ENCODE data around the gene IARS2.

DNA sequence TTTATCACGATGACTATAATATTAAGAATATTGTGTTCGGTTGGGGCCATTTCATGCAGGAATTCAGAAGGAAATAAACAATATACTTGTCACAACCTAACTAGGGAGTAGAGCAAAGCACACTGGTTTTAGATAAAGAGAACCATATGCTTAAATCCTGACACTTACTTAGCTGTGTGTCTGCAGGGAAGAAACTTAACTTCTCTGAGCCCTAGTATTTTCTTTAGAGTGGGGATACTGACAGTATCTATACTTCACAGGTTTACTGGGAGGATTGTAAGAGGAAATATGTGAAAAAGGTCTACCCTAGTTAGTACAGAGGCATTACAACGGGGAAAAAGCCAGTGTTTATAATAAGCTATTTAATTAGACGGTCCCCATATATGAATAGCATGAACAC, 72.9 kb downstream of the IARS2 start:
- TF ChIP-seq, protein P1, sequence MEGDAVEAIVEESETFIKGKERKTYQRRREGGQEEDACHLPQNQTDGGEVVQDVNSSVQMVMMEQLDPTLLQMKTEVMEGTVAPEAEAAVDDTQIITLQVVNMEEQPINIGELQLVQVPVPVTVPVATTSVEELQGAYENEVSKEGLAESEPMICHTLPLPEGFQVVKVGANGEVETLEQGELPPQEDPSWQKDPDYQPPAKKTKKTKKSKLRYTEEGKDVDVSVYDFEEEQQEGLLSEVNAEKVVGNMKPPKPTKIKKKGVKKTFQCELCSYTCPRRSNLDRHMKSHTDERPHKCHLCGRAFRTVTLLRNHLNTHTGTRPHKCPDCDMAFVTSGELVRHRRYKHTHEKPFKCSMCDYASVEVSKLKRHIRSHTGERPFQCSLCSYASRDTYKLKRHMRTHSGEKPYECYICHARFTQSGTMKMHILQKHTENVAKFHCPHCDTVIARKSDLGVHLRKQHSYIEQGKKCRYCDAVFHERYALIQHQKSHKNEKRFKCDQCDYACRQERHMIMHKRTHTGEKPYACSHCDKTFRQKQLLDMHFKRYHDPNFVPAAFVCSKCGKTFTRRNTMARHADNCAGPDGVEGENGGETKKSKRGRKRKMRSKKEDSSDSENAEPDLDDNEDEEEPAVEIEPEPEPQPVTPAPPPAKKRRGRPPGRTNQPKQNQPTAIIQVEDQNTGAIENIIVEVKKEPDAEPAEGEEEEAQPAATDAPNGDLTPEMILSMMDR (IDR thresholded peaks at IDR 0.05) = no peak
- TF ChIP-seq TCF7 (CRISPR knock-in tag; IDR thresholded peaks at IDR 0.05; ENCODE audit: low read depth) (no peak), SP1 (CRISPR knock-in tag; conservative IDR thresholded peaks at IDR 0.05) (no peak), ELF4 (CRISPR knock-in tag; IDR thresholded peaks at IDR 0.05; ENCODE audit: low read depth) (no peak), NR2C2 (CRISPR knock-in tag; IDR thresholded peaks at IDR 0.05) (no peak), RORB (CRISPR knock-in tag; IDR thresholded peaks at IDR 0.05) (no peak), IRF2 (CRISPR knock-in tag; IDR thresholded peaks at IDR 0.05; ENCODE audit: borderline replicate concordance, low read depth) (no peak), CREB1 (CRISPR knock-in tag; IDR thresholded peaks at IDR 0.05) (no peak), NR1H2 (CRISPR knock-in tag; IDR thresholded peaks at IDR 0.05) (no peak)
- TF ChIP-seq, protein P2, sequence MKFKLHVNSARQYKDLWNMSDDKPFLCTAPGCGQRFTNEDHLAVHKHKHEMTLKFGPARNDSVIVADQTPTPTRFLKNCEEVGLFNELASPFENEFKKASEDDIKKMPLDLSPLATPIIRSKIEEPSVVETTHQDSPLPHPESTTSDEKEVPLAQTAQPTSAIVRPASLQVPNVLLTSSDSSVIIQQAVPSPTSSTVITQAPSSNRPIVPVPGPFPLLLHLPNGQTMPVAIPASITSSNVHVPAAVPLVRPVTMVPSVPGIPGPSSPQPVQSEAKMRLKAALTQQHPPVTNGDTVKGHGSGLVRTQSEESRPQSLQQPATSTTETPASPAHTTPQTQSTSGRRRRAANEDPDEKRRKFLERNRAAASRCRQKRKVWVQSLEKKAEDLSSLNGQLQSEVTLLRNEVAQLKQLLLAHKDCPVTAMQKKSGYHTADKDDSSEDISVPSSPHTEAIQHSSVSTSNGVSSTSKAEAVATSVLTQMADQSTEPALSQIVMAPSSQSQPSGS (CRISPR knock-in tag; IDR thresholded peaks at IDR 0.05; ENCODE audit: borderline replicate concordance, low read depth) = no peak
- TF ChIP-seq, protein P3, sequence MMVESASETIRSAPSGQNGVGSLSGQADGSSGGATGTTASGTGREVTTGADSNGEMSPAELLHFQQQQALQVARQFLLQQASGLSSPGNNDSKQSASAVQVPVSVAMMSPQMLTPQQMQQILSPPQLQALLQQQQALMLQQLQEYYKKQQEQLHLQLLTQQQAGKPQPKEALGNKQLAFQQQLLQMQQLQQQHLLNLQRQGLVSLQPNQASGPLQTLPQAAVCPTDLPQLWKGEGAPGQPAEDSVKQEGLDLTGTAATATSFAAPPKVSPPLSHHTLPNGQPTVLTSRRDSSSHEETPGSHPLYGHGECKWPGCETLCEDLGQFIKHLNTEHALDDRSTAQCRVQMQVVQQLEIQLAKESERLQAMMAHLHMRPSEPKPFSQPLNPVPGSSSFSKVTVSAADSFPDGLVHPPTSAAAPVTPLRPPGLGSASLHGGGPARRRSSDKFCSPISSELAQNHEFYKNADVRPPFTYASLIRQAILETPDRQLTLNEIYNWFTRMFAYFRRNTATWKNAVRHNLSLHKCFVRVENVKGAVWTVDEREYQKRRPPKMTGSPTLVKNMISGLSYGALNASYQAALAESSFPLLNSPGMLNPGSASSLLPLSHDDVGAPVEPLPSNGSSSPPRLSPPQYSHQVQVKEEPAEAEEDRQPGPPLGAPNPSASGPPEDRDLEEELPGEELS (CRISPR knock-in tag; IDR thresholded peaks at IDR 0.05) = no peak
- TF ChIP-seq, protein P4, sequence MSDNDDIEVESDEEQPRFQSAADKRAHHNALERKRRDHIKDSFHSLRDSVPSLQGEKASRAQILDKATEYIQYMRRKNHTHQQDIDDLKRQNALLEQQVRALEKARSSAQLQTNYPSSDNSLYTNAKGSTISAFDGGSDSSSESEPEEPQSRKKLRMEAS (CRISPR knock-in tag; IDR thresholded peaks at IDR 0.05) = no peak

All from WTC11 (cell line).